HG03135 (cell line): ENCODE data around the gene PDZD2.

Source experiments
- ATAC-seq: cut with Tn5 transposase; IDR thresholded peaks from one replicate; pipeline ENCODE4 v1.9.1; 2021; ENCODE audit warnings: mild to moderate bottlenecking, moderate library complexity; ENCODE audit not compliant: unreplicated experiment

The PDZD2 gene

DNA sequence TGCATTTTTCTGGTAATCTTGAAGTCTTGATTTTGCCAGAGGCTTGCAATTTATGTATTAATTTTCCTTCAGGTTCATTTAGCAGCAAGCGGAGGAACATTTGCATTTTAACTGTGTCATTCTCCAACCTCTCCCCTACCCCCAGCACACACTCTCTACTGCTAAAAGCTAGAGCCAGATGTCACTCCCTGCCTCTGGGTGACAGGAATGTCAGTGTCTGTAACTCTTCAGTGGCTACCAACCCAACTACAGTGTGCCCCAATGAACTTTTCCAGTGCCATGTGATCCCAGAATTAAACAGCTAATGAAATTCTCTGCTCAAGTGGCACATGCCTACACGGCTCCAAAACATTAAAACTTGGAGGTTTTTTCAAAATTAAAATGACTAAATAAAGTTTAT, 274.9 kb downstream of the PDZD2 start:
- no peak for ATAC-seq

DNA sequence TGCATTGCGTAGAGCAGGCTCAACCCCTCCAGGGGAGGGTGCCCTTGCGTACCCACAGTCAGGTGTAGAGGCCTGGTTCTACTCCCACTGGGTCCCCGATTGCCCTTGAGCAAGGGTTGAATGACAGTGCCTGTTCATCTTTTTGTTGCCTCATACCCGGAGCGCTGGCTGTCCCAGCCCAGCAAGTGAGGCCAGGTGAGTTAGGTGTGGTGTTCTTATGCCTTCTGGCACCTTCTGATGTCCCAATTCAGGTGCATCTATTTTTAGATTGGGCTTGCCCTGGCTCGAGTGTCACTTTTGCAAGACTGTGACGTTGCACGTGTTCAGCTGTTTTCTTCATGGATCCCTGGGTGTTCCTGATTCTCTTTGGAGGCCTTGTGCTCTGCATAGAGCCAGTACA, 277.4 kb downstream of the PDZD2 start:
- ATAC-seq: no peak

GRCh38 chr5:31918739-31919138, 279.8 kb downstream of the PDZD2 start:
- ATAC-seq: no peak

GRCh38 chr5:31921852-31922305, 282.9 kb downstream of the PDZD2 start:
- ATAC-seq: no peak

GRCh38 chr5:31924005-31924404, 285.1 kb downstream of the PDZD2 start:
- no peak for ATAC-seq

DNA sequence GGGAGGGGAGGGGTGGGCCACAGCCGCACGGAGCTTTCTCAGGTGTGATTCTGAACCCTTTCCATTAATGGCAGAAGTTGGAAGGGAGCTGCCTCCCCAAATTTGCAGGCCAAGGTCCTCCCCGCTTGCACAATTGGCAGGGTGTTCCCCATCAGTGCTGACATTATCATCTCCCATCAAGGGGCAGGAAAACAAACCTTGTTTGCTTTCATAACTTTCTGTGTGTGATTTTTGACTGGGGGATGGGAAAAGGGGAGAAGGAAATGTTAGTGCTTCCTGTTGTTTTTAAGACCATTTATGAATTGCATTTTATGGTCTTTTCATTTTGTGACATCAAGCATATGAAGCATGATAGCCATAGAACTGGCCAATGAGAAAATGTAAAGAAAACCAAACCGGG, 292.9 kb downstream of the PDZD2 start:
- ATAC-seq: no peak

DNA sequence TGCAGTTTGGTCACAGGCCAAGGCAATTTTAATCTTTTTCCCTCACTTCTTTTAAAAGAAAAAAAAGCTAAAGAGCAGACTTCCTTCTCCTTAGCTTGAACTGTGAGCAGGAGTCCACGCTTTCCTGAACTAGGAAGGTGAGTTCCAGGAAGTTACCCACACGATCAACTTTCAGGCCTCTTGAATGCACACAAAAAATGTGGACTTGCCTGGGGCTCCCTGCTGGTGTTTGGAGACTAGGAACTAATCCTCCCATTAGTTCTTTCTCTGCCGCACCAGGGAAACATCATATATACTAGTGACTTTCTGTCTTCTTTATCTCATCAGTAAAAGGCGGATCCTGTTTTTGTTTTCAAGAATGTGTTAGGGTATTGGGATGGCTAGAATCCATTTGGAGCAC, 295.2 kb downstream of the PDZD2 start:
- ATAC-seq: no peak

GRCh38 chr5:31935496-31936369, 296.8 kb downstream of the PDZD2 start:
- no peak for ATAC-seq

GRCh38 chr5:31936683-31937082, 297.8 kb downstream of the PDZD2 start:
- ATAC-seq: no peak

DNA sequence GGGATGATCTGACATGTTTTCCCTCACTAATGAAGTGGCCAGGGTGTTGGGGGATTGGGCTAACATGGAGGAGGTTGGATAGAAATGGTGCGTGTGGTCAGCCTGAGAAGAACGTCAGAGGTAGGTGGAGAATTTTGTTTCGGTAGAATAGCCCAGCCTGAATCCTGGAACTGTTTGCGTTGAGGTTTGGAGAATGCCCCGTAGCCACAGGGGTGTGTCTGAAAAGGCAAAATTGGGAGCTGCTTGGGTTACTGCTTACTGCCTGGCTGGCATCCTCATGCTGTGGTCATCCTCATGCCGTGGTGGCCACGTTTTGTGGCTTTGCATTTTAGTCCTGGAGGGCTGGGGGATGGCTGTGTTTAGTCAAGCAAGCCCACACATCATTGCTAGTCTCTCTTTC, 298.3 kb downstream of the PDZD2 start:
- ATAC-seq: no peak

- ATAC-seq: no peak
Observed at GRCh38 chr5:31937703-31938102, 298.8 kb downstream of the PDZD2 start.

DNA sequence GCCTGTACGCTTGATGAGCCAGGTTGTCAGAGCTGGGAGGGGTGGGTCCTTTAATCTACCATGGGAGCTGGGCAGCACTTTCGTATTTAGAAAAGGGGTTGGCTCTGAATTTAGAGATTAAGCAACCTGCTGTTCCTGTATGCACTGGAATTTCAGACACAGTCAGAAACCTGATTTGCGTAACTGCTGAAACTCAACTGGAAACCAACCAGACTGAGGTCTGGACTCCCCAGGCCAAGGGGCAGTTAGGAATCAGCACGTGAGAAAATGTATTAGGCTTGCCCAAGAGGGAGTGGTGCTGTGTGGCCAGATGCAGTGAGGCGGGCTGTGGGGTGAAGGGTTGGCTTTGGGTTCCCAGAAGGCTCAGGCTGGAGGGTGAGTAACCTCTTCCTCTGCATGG, 300.2 kb downstream of the PDZD2 start:
- no peak for ATAC-seq

DNA sequence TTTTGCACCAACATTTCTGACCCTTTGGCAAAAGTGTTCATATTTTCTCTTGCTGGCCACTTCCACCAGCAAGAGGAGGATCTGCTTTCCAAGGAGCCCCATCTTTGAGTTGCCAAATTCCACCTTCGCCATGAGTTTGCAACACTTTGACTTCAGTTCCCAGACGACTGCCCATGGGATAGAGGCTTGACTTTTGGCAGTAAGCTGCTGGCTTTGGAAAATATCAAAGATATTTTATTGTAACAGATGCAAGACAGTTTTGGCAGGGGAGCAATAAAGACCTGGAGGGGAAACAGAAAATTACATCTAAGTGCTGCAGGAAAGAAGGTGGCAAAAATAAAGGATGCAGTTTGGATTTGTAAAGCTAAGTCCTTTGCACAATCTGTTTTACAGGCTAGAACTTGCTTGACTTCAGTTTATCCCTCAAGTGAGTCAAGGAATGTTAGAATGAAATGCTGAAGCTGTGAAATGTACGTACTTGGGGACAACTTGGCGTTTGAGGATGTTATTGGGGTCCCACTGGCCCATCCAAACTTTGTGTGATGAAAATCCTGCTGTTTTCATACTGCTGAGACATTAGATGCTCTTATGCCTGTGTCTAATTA, 302.3 kb downstream of the PDZD2 start:
- ATAC-seq: no peak

- no peak for ATAC-seq
Observed at GRCh38 chr5:31942546-31942945, 303.6 kb downstream of the PDZD2 start.

DNA sequence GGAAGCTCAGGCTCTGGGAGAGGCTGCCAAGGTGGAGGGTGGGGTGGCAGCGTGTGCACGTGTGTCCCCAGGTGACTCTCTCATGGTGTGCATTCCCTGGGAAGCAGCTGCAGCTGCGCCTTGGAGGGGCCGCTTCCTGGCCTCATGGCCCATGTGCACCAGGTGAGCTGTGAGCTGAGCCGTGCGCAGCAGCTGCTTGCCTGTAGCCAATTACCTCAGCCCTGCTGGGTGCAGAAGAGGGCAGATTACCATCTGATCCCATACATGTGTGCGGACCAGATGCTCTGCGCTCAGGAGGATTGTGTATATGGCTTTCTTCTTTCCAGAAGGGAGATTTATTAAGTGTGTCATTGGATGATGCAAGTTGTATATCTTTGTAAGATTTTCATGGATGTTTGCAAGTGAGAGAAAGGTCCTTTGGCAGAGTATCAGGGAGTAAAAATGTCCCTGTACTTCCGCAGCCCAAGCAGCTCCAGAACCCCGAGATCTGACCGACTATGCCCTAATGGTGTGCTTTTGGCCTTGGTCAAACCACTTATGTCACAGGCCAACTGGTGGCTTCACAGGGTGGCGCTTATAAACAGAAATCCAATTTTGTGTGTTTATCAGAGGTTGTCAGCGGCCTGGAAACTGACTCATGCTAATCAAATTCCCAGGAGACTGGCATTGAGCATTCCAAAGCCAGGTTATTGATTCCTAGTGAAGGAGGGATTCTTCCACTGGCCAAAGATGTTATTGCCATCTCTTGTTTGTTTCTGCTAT, 305.9 kb downstream of the PDZD2 start:
- no peak for ATAC-seq

- ATAC-seq: no peak
Observed at GRCh38 chr5:31948006-31948405, 309.1 kb downstream of the PDZD2 start.

GRCh38 chr5:31952067-31952466, 313.1 kb downstream of the PDZD2 start:
- ATAC-seq: no peak

DNA sequence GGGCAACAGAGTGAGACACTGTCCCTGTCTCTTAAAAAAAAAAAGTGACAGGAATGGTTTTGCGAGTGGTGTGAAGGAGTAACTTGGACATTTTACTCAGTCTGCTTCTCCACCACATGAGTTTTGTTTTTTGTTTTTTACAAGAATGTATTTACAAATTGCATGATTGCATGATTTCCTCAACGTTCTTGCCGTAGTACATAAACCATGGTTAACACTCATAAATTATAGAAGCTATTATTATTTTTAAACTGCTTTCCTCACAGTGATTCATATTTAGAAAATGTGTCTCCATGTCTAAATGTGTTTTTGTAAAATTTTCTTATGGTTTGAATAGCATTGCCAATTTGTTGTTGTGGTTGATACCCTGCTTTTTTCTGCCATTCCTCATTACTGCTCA, 315.2 kb downstream of the PDZD2 start:
- no peak for ATAC-seq

DNA sequence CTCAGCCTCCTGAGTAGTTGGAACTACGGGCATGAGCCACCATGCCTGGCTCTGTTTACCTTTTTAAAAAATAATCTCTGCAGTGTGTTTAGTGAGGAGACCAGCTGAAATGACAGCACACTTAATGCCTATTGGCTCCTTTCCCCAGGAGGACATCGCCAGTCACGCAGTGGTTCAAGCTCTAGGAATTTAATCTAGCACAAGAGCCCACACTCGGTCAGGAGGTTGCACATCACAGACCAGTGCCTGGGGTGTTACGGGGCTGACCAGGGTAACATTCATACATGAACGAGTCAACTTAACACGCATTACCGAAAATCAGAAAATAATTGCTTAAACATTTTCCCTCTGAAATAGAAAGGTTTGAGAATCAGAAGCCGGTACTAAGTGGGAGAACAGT, 318.2 kb downstream of the PDZD2 start:
- ATAC-seq: no peak

- ATAC-seq: no peak
Observed at GRCh38 chr5:31962351-31962751, 323.4 kb downstream of the PDZD2 start.

GRCh38 chr5:31962871-31963307, 324.0 kb downstream of the PDZD2 start:
- no peak for ATAC-seq
